H9 (cell line): ENCODE measurements around the gene DSN1. TPM values are rescaled to one million over a fixed set of nuclear protein-coding genes. Genes with fewer than 3 reads are reported as not detected.
A peak's percentile ranks its signal among the peaks of the same experiment; 100 is the strongest.

Source experiments
- DNase-seq: peaks from one replicate; pipeline ENCODE4 v3.0.0-alpha.2; 2017
- H2AFZ ChIP-seq: one replicate; pipeline ENCODE4 v1.6.1; 2013; ENCODE audit warnings: mild to moderate bottlenecking, low read length, control low read depth, moderate library complexity
- H2AK5ac ChIP-seq: 2 replicates; pipeline ENCODE4 v1.6.1; 2013; ENCODE audit warnings: low read length, control low read depth, mixed read lengths; ENCODE audit not compliant: insufficient read length
- H2BK120ac ChIP-seq: one replicate; pipeline ENCODE4 v1.6.1; 2013; ENCODE audit warnings: low read depth, mild to moderate bottlenecking, low read length, control low read depth, inconsistent platforms; ENCODE audit not compliant: poor library complexity, severe bottlenecking
- H2BK12ac ChIP-seq: 2 replicates; pipeline ENCODE4 v1.6.1; 2013; ENCODE audit warnings: low read length, control low read depth, mixed read lengths, low read depth; ENCODE audit not compliant: insufficient read length
- H2BK15ac ChIP-seq: 2 replicates; pipeline ENCODE4 v1.6.1; 2013; ENCODE audit warnings: low read depth, low read length, control low read depth
- H2BK20ac ChIP-seq: one replicate; pipeline ENCODE4 v1.6.1; 2013; ENCODE audit warnings: low read depth, mild to moderate bottlenecking, low read length, control low read depth, inconsistent platforms; ENCODE audit not compliant: poor library complexity, severe bottlenecking
- H2BK5ac ChIP-seq: 2 replicates; pipeline ENCODE4 v1.6.1; 2013; ENCODE audit warnings: low read length, control low read depth, mixed read lengths; ENCODE audit not compliant: insufficient read length
- H3K14ac ChIP-seq: 2 replicates; pipeline ENCODE4 v1.6.1; 2013; ENCODE audit warnings: low read length, control low read depth; ENCODE audit not compliant: insufficient read depth
- H3K18ac ChIP-seq: 2 replicates; pipeline ENCODE4 v1.6.1; 2013; ENCODE audit warnings: low read depth, mild to moderate bottlenecking, mixed read lengths, low read length, control low read depth; ENCODE audit not compliant: insufficient read length
- H3K23ac ChIP-seq: 2 replicates; pipeline ENCODE4 v1.6.1; 2013; ENCODE audit warnings: low read length, control low read depth, mixed read lengths, low read depth; ENCODE audit not compliant: insufficient read length
- H3K23me2 ChIP-seq: 2 replicates; pipeline ENCODE4 v1.6.1; 2013; ENCODE audit warnings: low read depth, mild to moderate bottlenecking, mixed read lengths, low read length, control low read depth; ENCODE audit not compliant: insufficient read length, poor library complexity, severe bottlenecking
- H3K27ac ChIP-seq: 2 replicates; pipeline ENCODE4 v1.5.1; 2013; ENCODE audit warnings: low read length, control low read depth, mixed read lengths, low read depth; ENCODE audit not compliant: insufficient read length
- H3K27me3 ChIP-seq: 2 replicates; pipeline ENCODE4 v1.6.1; 2013; ENCODE audit warnings: low read length, control low read depth, inconsistent platforms; ENCODE audit not compliant: insufficient read depth
- H3K4ac ChIP-seq: 2 replicates; pipeline ENCODE4 v1.6.1; 2013; ENCODE audit warnings: low read depth, mild to moderate bottlenecking, control low read depth, inconsistent platforms, low read length, moderate library complexity
- H3K4me1 ChIP-seq: 2 replicates; pipeline ENCODE4 v1.6.1; 2013; ENCODE audit warnings: low read length, control low read depth, inconsistent platforms; ENCODE audit not compliant: insufficient read depth
- H3K4me2 ChIP-seq: 2 replicates; pipeline ENCODE4 v1.6.1; 2013; ENCODE audit warnings: low read length, control low read depth, mixed read lengths; ENCODE audit not compliant: insufficient read length, insufficient read depth
- H3K56ac ChIP-seq: 2 replicates; pipeline ENCODE4 v1.6.1; 2013; ENCODE audit warnings: low read depth, mild to moderate bottlenecking, mixed read lengths, low read length, control low read depth; ENCODE audit not compliant: insufficient read length
- H3K79me1 ChIP-seq: 2 replicates; pipeline ENCODE4 v1.6.1; 2013; ENCODE audit warnings: low read depth, mild to moderate bottlenecking, moderate library complexity, low read length, control low read depth, inconsistent platforms; ENCODE audit not compliant: insufficient read depth, poor library complexity, severe bottlenecking
- H3K79me2 ChIP-seq: 2 replicates; pipeline ENCODE4 v1.6.1; 2013; ENCODE audit warnings: low read length, control low read depth, inconsistent platforms; ENCODE audit not compliant: insufficient read depth
- H3K9ac ChIP-seq: 2 replicates; pipeline ENCODE4 v1.6.1; 2013; ENCODE audit warnings: low read length, control low read depth, mixed read lengths; ENCODE audit not compliant: insufficient read length; ENCODE audit errors: extremely low read depth
- H3K9me3 ChIP-seq: one replicate; pipeline ENCODE4 v1.6.1; 2013; ENCODE audit warnings: low read depth, low read length, inconsistent platforms; ENCODE audit not compliant: control insufficient read depth
- H3T11ph ChIP-seq: one replicate; pipeline ENCODE4 v1.6.1; 2013; ENCODE audit warnings: mild to moderate bottlenecking, low read length, control low read depth, inconsistent platforms
- H4K20me1 ChIP-seq: one replicate; pipeline ENCODE4 v1.6.1; 2013; ENCODE audit not compliant: control insufficient read depth, insufficient read length, insufficient read depth
- H4K5ac ChIP-seq: 2 replicates; pipeline ENCODE4 v1.6.1; 2013; ENCODE audit warnings: low read depth, mild to moderate bottlenecking, mixed read lengths, low read length, control low read depth; ENCODE audit not compliant: insufficient read length
- H4K8ac ChIP-seq: replicated peaks from 2 replicates; pipeline ENCODE4 v1.6.1; 2013; ENCODE audit warnings: low read length, control low read depth, mixed read lengths, low read depth; ENCODE audit not compliant: insufficient read length
- H4K91ac ChIP-seq: 2 replicates; pipeline ENCODE4 v1.6.1; 2013; ENCODE audit warnings: low read depth, mild to moderate bottlenecking, moderate library complexity, mixed read lengths, low read length, control low read depth; ENCODE audit not compliant: insufficient read length
- H3K27ac Mint-ChIP-seq, 3 experiments: 2 replicates in 2 of 3; 3 replicates in 1 of 3; pipeline ENCODE4 v1.8.0; 2020 to 2021; ENCODE audit warnings: mixed read lengths in 3 of 3, mild to moderate bottlenecking in 1 of 3, moderate library complexity in 1 of 3
- H3K27me3 Mint-ChIP-seq: 2 replicates; pipeline ENCODE4 v1.8.0; 2021; ENCODE audit warnings: low read depth, mild to moderate bottlenecking, moderate library complexity, mixed read lengths
- H3K36me3 Mint-ChIP-seq, 3 experiments: 2 replicates in 2 of 3; 3 replicates in 1 of 3; pipeline ENCODE4 v1.8.0; 2020 to 2021; ENCODE audit warnings: low read depth in 3 of 3, mixed read lengths in 3 of 3; ENCODE audit not compliant: insufficient read depth in 1 of 3
- H3K4me1 Mint-ChIP-seq, 2 experiments: 2 replicates each; pipeline ENCODE4 v1.8.0; 2020; ENCODE audit warnings: mixed read lengths in 2 of 2
- H3K4me3 Mint-ChIP-seq, 2 experiments: 2 replicates in 1 of 2; 3 replicates in 1 of 2; pipeline ENCODE4 v1.8.0; 2020 to 2021; ENCODE audit warnings: mild to moderate bottlenecking in 2 of 2, mixed read lengths in 2 of 2, moderate library complexity in 1 of 2
- H3K9me3 Mint-ChIP-seq, 2 experiments: 2 replicates in 1 of 2; 3 replicates in 1 of 2; pipeline ENCODE4 v1.8.0; 2020; ENCODE audit warnings: mild to moderate bottlenecking in 2 of 2, mixed read lengths in 2 of 2, moderate library complexity in 1 of 2
- CTCF ChIP-seq: fragments of 200-600 bp; sonication (generic); conservative IDR thresholded peaks from 3 replicates; pipeline ENCODE4 v1.8.0; 2021; ENCODE audit warnings: antibody characterized with exemption, mild to moderate bottlenecking
- WGBS: extraction: QIAGEN DNeasy Blood & Tissue Kit; methylation state at CpG from one replicate; pipeline ENCODE4 v1.1.7; 2013; ENCODE audit warnings: missing lambda C conversion rate, low lambda C conversion rate, mixed read lengths; ENCODE audit not compliant: insufficient read length; ENCODE audit errors: extremely low coverage; 5-methylcytosine and 5-hydroxymethylcytosine counted together
- total RNA-seq: library from RNA; stranded (reverse); gene quantifications from 2 replicates; pipeline ENCODE4 v1.2.1, GENCODE V29; 2021

The DSN1 gene
- total RNA-seq, 1 experiment from 2014 or later, result 22.8 TPM

DNA sequence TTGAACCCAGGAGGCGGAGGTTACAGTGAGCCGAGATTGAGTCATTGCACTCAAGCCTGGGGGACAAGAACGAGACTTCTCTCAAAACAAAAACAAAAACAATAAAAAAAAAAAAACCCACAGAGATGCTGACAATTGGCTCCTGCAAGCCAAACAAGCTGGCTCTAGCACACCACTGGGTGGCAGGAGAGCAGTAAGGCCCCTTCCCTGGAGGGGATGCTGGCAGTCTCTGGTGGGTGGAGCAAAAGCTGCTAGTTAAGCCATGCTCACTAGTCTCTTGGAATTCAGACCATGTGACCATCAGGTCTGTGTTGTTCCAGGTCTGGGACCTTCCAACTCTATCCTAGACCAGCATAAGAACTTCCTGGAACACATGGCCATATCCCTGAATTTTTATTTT, 18.9 kb upstream of the DSN1 start:
- Histone ChIP-seq H3K56ac (no peak overlapping the region), H3K27ac (no peak overlapping the region), H3K9ac (no peak overlapping the region), H2BK5ac (no peak overlapping the region), H3K18ac (no peak overlapping the region), H2BK15ac (no peak overlapping the region), H3K4me1 (no peaks in the 10 kb centered on the region), H2BK120ac (no peak overlapping the region), H2BK12ac (no peak overlapping the region), H3K23ac (no peak overlapping the region), H4K8ac (no peak overlapping the region), H3K27me3 (no peaks in the 10 kb centered on the region), H4K91ac (no peak overlapping the region), H3K9me3 (no peaks in the 10 kb centered on the region), H3K23me2 (no peaks in the 10 kb centered on the region), H4K5ac (no peak overlapping the region), H2AK5ac (no peak overlapping the region), H3K79me1 (no peaks in the 10 kb centered on the region), H3K14ac (no peak overlapping the region), H3K79me2 (no peaks in the 10 kb centered on the region), H4K20me1 (no peaks in the 10 kb centered on the region), H2BK20ac (no peak overlapping the region), H3K4me2 (no peak overlapping the region), H3K4ac (no peak overlapping the region), H3T11ph (no peak overlapping the region), H2AFZ (no peak overlapping the region)
- DNase-seq, result peak; percentile 84
- peak; percentile 64 for TF ChIP-seq CTCF
- no peaks in the 10 kb centered on the region for H3K27me3 Mint-ChIP-seq
- no peak overlapping the region for H3K4me3 Mint-ChIP-seq
- no CpG with 5 or more reads among the region's 3 CpGs for WGBS
- peaks cover 8 to 60% (median 56%) of the 10 kb centered on the region in 3 experiments for H3K36me3 Mint-ChIP-seq
- H3K27ac Mint-ChIP-seq, result no peak overlapping the region
- peaks cover 0 to 8% of the 10 kb centered on the region in 2 experiments; a peak in 2 of 4 replicates for H3K4me1 Mint-ChIP-seq
- no peaks in the 10 kb centered on the region for H3K9me3 Mint-ChIP-seq
